Neural crest cell (in vitro differentiated cells): ENCODE measurements around the gene HOXB9. TPM values are rescaled to one million over a fixed set of nuclear protein-coding genes. Genes with fewer than 3 reads are reported as not detected.

Experiments
- DNase-seq: peaks from one replicate; pipeline ENCODE4 v3.0.0; 2021; ENCODE audit warnings: low read depth, mixed read lengths, low spot score
- H3K27ac Mint-ChIP-seq: one replicate; pipeline ENCODE4 v1.8.0; 2021; ENCODE audit warnings: mild to moderate bottlenecking, mixed read lengths; ENCODE audit not compliant: unreplicated experiment
- H3K27me3 Mint-ChIP-seq: 2 replicates; pipeline ENCODE4 v1.8.0; 2021; ENCODE audit warnings: low read depth, mild to moderate bottlenecking, mixed read lengths
- H3K36me3 Mint-ChIP-seq: 2 replicates; pipeline ENCODE4 v1.8.0; 2021; ENCODE audit warnings: low read depth, mild to moderate bottlenecking, mixed read lengths
- H3K4me1 Mint-ChIP-seq: 2 replicates; pipeline ENCODE4 v1.8.0; 2021; ENCODE audit warnings: mixed read lengths
- H3K4me3 Mint-ChIP-seq: one replicate; pipeline ENCODE4 v1.8.0; 2021; ENCODE audit warnings: mild to moderate bottlenecking, mixed read lengths
- H3K9me3 Mint-ChIP-seq: 2 replicates; pipeline ENCODE4 v1.8.0; 2021; ENCODE audit warnings: mixed read lengths
- CTCF ChIP-seq: fragments of 200-600 bp; sonication (generic); conservative IDR thresholded peaks from 2 replicates; pipeline ENCODE4 v1.5.0; 2021; ENCODE audit warnings: antibody characterized with exemption, mild to moderate bottlenecking
- total RNA-seq: library from RNA; stranded (reverse); gene quantifications from 2 replicates; pipeline ENCODE4 v1.2.1, GENCODE V29; 2021

HOXB9 gene
- total RNA-seq, 1 donor from 2014 or later: 89.8 TPM

- Mint-ChIP-seq H3K27me3 (peaks cover 100% of the 10 kb centered on the region), H3K4me1 (peaks cover 3% of the 10 kb centered on the region), H3K36me3 (peaks cover 10% of the 10 kb centered on the region), H3K27ac (no peak overlapping the region), H3K4me3 (peak overlapping the region; percentile 81), H3K9me3 (no peaks in the 10 kb centered on the region)
- no peak for DNase-seq
- no peak for TF ChIP-seq CTCF
Observed at GRCh38 chr17:48599354-48599753, 26.8 kb downstream of the HOXB9 start.

GRCh38 chr17:48598736-48599135 is 27.4 kb downstream of the HOXB9 start:
- Mint-ChIP-seq H3K4me3 (peak overlapping the region; percentile 81), H3K27ac (peak overlapping the region; percentile 54), H3K9me3 (no peaks in the 10 kb centered on the region)

GRCh38 chr17:48597778-48598631 is 28.2 kb downstream of the HOXB9 start:
- no peaks in the 10 kb centered on the region for H3K9me3 Mint-ChIP-seq
- DNase-seq: no peak
- H3K4me1 Mint-ChIP-seq: peaks cover 12% of the 10 kb centered on the region
- peak overlapping the region; percentile 90 for H3K27ac Mint-ChIP-seq
- H3K27me3 Mint-ChIP-seq: peaks cover 100% of the 10 kb centered on the region
- H3K36me3 Mint-ChIP-seq: peaks cover 13% of the 10 kb centered on the region
- H3K4me3 Mint-ChIP-seq: peak overlapping the region; percentile 81
- TF ChIP-seq CTCF: no peak

More at GRCh38 chr17:48598736-48599135, 27.4 kb downstream of the HOXB9 start:
- no peak for DNase-seq
- no peak for TF ChIP-seq CTCF
- H3K4me1 Mint-ChIP-seq: peaks cover 7% of the 10 kb centered on the region
- peaks cover 11% of the 10 kb centered on the region for H3K36me3 Mint-ChIP-seq
- H3K27me3 Mint-ChIP-seq: peaks cover 100% of the 10 kb centered on the region

GRCh38 chr17:48597528-48597777 is 28.7 kb downstream of the HOXB9 start:
- DNase-seq: no peak
- Mint-ChIP-seq H3K36me3 (peaks cover 18% of the 10 kb centered on the region), H3K4me3 (peak overlapping the region; percentile 81), H3K4me1 (peaks cover 16% of the 10 kb centered on the region), H3K27me3 (peaks cover 100% of the 10 kb centered on the region), H3K9me3 (no peaks in the 10 kb centered on the region), H3K27ac (peak overlapping the region; percentile 16)
- no peak for TF ChIP-seq CTCF

GRCh38 chr17:48596735-48597527 is 29.2 kb downstream of the HOXB9 start:
- Mint-ChIP-seq H3K4me3 (peak overlapping the region; percentile 81), H3K27me3 (peaks cover 100% of the 10 kb centered on the region), H3K27ac (peak overlapping the region; percentile 78), H3K4me1 (peaks cover 16% of the 10 kb centered on the region), H3K9me3 (no peaks in the 10 kb centered on the region), H3K36me3 (peaks cover 18% of the 10 kb centered on the region)
- TF ChIP-seq CTCF: no peak
- DNase-seq: no peak
